Kasumi-1 (cell line): Measurements from ENCODE around the gene CD84.
"Not testable (repeated sequence)": the region's sequence is repeated elsewhere in the genome, so short reads cannot be mapped to it uniquely, and the experiment has no call there.

Experiments
- DNase-seq, 2 experiments: peaks; one replicate each; lab custom pipeline; 2025; lab: John Stamatoyannopoulos, UW

Gene CD84

GRCh38 chr1:160575112-160575664 lies 4.1 kb downstream of the CD84 start:
- DNase-seq: peak; percentile 24 to 61

GRCh38 chr1:160570840-160571239 lies 8.5 kb downstream of the CD84 start:
- DNase-seq: no peak

- DNase-seq: no peak
Observed at GRCh38 chr1:160569806-160570205, 9.5 kb downstream of the CD84 start.

- DNase-seq: peak; percentile 60 to 69
Observed at GRCh38 chr1:160567858-160568682, 11.2 kb downstream of the CD84 start.

GRCh38 chr1:160567341-160567740 lies 12.0 kb downstream of the CD84 start:
- DNase-seq: no peak

GRCh38 chr1:160565564-160565963 lies 13.7 kb downstream of the CD84 start:
- no peak for DNase-seq

GRCh38 chr1:160563230-160563629 lies 16.1 kb downstream of the CD84 start:
- not testable (repeated sequence) for DNase-seq

GRCh38 chr1:160562745-160563144 lies 16.6 kb downstream of the CD84 start:
- not testable (repeated sequence) for DNase-seq

- no peak for DNase-seq
Observed at GRCh38 chr1:160560806-160561205, 18.5 kb downstream of the CD84 start.

- no peak for DNase-seq
Observed at GRCh38 chr1:160560045-160560705, 19.1 kb downstream of the CD84 start.

GRCh38 chr1:160559437-160559836 lies 19.9 kb downstream of the CD84 start:
- DNase-seq: not testable (repeated sequence)

- no peak for DNase-seq
Observed at GRCh38 chr1:160558660-160559380, 20.5 kb downstream of the CD84 start.

GRCh38 chr1:160553778-160554177 lies 25.5 kb downstream of the CD84 start:
- DNase-seq: no peak

- no peak for DNase-seq
Observed at GRCh38 chr1:160552425-160552824, 26.9 kb downstream of the CD84 start.

GRCh38 chr1:160550572-160551034 lies 28.7 kb downstream of the CD84 start:
- DNase-seq: no peak

- DNase-seq: no peak
Observed at GRCh38 chr1:160549665-160550006, 29.7 kb downstream of the CD84 start.

- no peak for DNase-seq
Observed at GRCh38 chr1:160548960-160549664, 30.2 kb downstream of the CD84 start.

- DNase-seq: no peak
Observed at GRCh38 chr1:160548183-160548582, 31.1 kb downstream of the CD84 start.

- no peak for DNase-seq
Observed at GRCh38 chr1:160547422-160547821, 31.9 kb downstream of the CD84 start.

- no peak for DNase-seq
Observed at GRCh38 chr1:160546942-160547341, 32.4 kb downstream of the CD84 start.

- DNase-seq: peak; percentile 51 to 53
Observed at GRCh38 chr1:160544647-160545046, 34.6 kb downstream of the CD84 start.
